DND-41 (cell line): Measurements from ENCODE around the gene GPATCH8.

Source experiments
- ATAC-seq: fragments of 200-7000 bp; cut with Tn5 transposase; 3 replicates; pipeline ENCODE4 v1.9.1; 2021; ENCODE audit warnings: low read depth; ENCODE audit not compliant: insufficient read depth
- DNase-seq: peaks from one replicate; pipeline ENCODE4 v3.0.0-alpha.2; 2020
- H2AFZ ChIP-seq: 2 replicates; pipeline ENCODE4 v1.6.0; 2012; ENCODE audit warnings: low read depth, low read length
- H3K27ac ChIP-seq: 2 replicates; pipeline ENCODE4 v1.5.1; 2012; ENCODE audit warnings: low read length, inconsistent platforms
- H3K27me3 ChIP-seq: fragments of 200-600 bp; sonication (generic); 2 replicates; pipeline ENCODE4 v1.6.0; 2012; ENCODE audit warnings: low read length, mild to moderate bottlenecking, inconsistent platforms; ENCODE audit not compliant: insufficient read depth, poor library complexity
- H3K36me3 ChIP-seq: 2 replicates; pipeline ENCODE4 v1.5.1; 2012; ENCODE audit warnings: low read length, inconsistent platforms; ENCODE audit not compliant: insufficient read depth
- H3K4me1 ChIP-seq: 2 replicates; pipeline ENCODE4 v1.5.1; 2012; ENCODE audit warnings: mild to moderate bottlenecking, low read length; ENCODE audit not compliant: insufficient read depth
- H3K4me2 ChIP-seq: 2 replicates; pipeline ENCODE4 v1.6.0; 2012; ENCODE audit warnings: mild to moderate bottlenecking, moderate library complexity, low read length, inconsistent platforms; ENCODE audit not compliant: insufficient read depth
- H3K4me3 ChIP-seq, 2 experiments: fragments of 200-600 bp in 1 of 2; shearing (Covaris generic) in 1 of 2; 2 replicates each; pipeline ENCODE4 v1.5.1; 2012 to 2016; ENCODE audit warnings: inconsistent platforms in 2 of 2, low read length in 2 of 2, mild to moderate bottlenecking in 2 of 2, low read depth in 1 of 2, moderate library complexity in 1 of 2
- H3K79me2 ChIP-seq: 2 replicates; pipeline ENCODE4 v1.6.0; 2012; ENCODE audit warnings: low read length, inconsistent platforms; ENCODE audit not compliant: insufficient read depth
- H3K9ac ChIP-seq: 2 replicates; pipeline ENCODE4 v1.6.0; 2012; ENCODE audit warnings: low read depth, mild to moderate bottlenecking, inconsistent platforms, low read length, moderate library complexity
- H3K9me3 ChIP-seq: 2 replicates; pipeline ENCODE4 v1.5.1; 2012; ENCODE audit warnings: low read length, moderate library complexity, mild to moderate bottlenecking, inconsistent platforms; ENCODE audit not compliant: insufficient read depth, severe bottlenecking
- H4K20me1 ChIP-seq: 2 replicates; pipeline ENCODE4 v1.6.0; 2012; ENCODE audit warnings: low read length; ENCODE audit not compliant: insufficient read depth
- EZH2 ChIP-seq: IDR thresholded peaks from 3 replicates; pipeline ENCODE4 v1.6.1; 2012; ENCODE audit warnings: borderline replicate concordance, low read depth, mild to moderate bottlenecking, moderate library complexity, low read length, inconsistent platforms; ENCODE audit not compliant: severe bottlenecking
- TF ChIP-seq, protein P1 (sequence below): IDR thresholded peaks from 2 replicates; pipeline ENCODE4 v1.5.1; 2012; ENCODE audit warnings: borderline replicate concordance, low read length, moderate library complexity, mild to moderate bottlenecking; ENCODE audit not compliant: poor library complexity, severe bottlenecking; ENCODE audit errors: extremely low read depth

GPATCH8 gene

DNA sequence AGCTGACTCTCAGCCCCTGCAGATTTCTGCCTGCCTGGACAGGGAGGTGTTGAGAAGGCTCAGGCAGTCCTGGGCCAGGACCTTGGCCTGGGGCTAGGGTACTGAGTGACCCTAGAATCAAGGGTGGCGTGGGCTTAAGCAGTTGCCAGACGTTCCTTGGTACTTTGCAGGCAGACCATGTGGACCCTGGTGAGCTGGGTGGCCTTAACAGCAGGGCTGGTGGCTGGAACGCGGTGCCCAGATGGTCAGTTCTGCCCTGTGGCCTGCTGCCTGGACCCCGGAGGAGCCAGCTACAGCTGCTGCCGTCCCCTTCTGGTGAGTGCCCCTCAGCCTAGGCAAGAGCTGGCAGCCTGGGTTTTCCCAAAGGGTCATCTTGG is 154.2 kb downstream of the GPATCH8 start:
- peaks cover 38% of the 10 kb centered on the region for H3K36me3 ChIP-seq
- H3K4me1 ChIP-seq = peaks cover 21% of the 10 kb centered on the region
- DNase-seq = no peak
- no peaks in the 10 kb centered on the region for H3K27me3 ChIP-seq
- TF ChIP-seq, protein P1, sequence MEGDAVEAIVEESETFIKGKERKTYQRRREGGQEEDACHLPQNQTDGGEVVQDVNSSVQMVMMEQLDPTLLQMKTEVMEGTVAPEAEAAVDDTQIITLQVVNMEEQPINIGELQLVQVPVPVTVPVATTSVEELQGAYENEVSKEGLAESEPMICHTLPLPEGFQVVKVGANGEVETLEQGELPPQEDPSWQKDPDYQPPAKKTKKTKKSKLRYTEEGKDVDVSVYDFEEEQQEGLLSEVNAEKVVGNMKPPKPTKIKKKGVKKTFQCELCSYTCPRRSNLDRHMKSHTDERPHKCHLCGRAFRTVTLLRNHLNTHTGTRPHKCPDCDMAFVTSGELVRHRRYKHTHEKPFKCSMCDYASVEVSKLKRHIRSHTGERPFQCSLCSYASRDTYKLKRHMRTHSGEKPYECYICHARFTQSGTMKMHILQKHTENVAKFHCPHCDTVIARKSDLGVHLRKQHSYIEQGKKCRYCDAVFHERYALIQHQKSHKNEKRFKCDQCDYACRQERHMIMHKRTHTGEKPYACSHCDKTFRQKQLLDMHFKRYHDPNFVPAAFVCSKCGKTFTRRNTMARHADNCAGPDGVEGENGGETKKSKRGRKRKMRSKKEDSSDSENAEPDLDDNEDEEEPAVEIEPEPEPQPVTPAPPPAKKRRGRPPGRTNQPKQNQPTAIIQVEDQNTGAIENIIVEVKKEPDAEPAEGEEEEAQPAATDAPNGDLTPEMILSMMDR = no peak
- TF ChIP-seq EZH2 = no peak
- H3K9ac ChIP-seq = no peak overlapping the region
- H3K27ac ChIP-seq = no peak overlapping the region
- H2AFZ ChIP-seq = no peak overlapping the region
- no peaks in the 10 kb centered on the region for H3K9me3 ChIP-seq
- H4K20me1 ChIP-seq = peaks cover 13% of the 10 kb centered on the region
- no peak overlapping the region for H3K4me3 ChIP-seq
- peaks cover 11% of the 10 kb centered on the region for H3K79me2 ChIP-seq
- ATAC-seq = no peak
- no peak overlapping the region for H3K4me2 ChIP-seq

DNA sequence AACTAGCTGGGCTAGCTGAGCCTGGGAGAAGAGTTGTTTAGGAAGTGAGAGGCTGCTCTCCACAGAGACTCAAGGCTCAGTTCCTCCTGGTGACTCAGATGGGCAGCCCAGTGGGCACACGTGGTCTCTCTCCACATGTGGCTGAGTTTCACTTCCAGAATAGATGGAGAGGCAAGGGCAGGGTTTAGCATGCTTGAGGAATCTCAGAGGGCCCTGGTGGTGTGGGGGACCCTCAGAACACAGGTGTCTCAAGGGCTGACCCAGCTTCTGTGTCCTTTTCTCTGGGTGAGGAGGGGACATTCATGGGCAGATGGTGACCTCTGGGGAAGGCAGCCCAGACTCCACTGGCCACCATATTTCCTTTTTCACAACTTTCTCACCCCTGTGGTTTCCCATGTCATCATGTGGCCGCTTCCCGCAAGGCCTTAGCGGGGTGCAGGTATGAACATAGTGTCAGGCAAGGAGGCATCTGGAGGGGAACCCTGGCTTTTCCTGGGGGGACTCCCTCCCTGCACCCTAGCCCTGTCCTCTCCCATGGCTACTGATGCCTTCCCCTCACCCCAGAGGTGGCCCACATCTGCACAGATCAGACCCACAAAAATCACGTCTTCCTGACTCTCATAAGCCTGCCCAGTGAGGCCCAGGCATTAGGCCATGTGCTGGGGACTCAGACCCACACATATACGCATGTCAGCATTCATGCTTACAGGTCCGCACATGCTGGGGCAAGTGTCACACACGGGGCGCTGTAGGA is 154.8 kb downstream of the GPATCH8 start:
- Histone ChIP-seq H3K27ac (no peak overlapping the region), H2AFZ (no peak overlapping the region), H3K36me3 (peaks cover 38% of the 10 kb centered on the region), H3K4me3 (no peak overlapping the region), H3K4me2 (no peak overlapping the region), H3K27me3 (no peaks in the 10 kb centered on the region), H3K9ac (no peak overlapping the region), H3K79me2 (peaks cover 11% of the 10 kb centered on the region), H3K9me3 (no peaks in the 10 kb centered on the region), H3K4me1 (peaks cover 21% of the 10 kb centered on the region), H4K20me1 (peaks cover 13% of the 10 kb centered on the region)
- ATAC-seq = no peak
- no peak for DNase-seq
- no peak for TF ChIP-seq EZH2
- TF ChIP-seq, protein P1 = no peak
